GM10266 (cell line): ENCODE data around the gene GAB1.

Experiments
- DNase-seq: peaks from one replicate; pipeline ENCODE4 v3.0.0; 2012; ENCODE audit errors: extremely low spot score
- TF ChIP-seq, protein P1 (sequence below): IDR thresholded peaks from 2 replicates; pipeline ENCODE4 v1.5.1; 2012; ENCODE audit warnings: mild to moderate bottlenecking, low read depth; ENCODE audit not compliant: control insufficient read depth, insufficient read depth; ENCODE audit errors: missing control alignments

GAB1 gene

DNA sequence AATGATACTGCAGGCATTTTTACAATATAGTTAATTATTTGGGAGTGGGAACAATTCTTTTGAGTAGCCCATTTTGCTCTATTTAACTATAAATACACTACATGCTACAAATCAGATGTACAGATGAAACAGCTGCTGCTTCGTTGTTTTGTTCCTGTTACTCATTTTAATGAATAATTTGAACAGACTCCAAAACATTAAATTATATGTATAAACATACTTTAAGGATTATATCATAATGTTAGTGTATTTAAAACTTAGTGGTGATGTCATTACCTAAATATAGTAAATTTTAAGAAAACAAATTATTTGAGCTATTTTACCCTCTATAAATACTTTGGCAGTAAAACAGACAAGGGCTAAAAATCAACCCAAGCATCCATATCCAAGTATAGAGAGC is 60.7 kb downstream of the GAB1 start:
- TF ChIP-seq, protein P1, sequence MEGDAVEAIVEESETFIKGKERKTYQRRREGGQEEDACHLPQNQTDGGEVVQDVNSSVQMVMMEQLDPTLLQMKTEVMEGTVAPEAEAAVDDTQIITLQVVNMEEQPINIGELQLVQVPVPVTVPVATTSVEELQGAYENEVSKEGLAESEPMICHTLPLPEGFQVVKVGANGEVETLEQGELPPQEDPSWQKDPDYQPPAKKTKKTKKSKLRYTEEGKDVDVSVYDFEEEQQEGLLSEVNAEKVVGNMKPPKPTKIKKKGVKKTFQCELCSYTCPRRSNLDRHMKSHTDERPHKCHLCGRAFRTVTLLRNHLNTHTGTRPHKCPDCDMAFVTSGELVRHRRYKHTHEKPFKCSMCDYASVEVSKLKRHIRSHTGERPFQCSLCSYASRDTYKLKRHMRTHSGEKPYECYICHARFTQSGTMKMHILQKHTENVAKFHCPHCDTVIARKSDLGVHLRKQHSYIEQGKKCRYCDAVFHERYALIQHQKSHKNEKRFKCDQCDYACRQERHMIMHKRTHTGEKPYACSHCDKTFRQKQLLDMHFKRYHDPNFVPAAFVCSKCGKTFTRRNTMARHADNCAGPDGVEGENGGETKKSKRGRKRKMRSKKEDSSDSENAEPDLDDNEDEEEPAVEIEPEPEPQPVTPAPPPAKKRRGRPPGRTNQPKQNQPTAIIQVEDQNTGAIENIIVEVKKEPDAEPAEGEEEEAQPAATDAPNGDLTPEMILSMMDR = no peak
- DNase-seq = no peak

DNA sequence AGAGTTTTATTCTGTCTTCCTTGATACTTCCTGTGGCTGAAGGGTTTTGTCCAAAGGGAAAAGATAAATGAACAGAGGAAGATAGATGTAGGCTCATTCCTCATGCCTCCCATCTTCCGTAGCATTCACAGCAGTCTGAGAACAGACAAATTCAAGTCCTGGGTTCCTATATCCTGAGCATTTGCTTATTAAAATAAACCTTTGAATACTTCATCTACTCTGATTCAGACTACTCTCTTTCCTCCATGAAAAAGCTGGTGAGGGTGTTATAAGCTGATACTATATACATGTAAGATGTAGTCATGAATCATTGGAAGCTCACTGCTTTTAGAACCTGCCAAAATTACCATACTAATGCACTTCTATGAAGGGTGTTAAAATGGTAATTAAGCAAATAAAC is 61.2 kb downstream of the GAB1 start:
- TF ChIP-seq, protein P1 = no peak
- DNase-seq = no peak

DNA sequence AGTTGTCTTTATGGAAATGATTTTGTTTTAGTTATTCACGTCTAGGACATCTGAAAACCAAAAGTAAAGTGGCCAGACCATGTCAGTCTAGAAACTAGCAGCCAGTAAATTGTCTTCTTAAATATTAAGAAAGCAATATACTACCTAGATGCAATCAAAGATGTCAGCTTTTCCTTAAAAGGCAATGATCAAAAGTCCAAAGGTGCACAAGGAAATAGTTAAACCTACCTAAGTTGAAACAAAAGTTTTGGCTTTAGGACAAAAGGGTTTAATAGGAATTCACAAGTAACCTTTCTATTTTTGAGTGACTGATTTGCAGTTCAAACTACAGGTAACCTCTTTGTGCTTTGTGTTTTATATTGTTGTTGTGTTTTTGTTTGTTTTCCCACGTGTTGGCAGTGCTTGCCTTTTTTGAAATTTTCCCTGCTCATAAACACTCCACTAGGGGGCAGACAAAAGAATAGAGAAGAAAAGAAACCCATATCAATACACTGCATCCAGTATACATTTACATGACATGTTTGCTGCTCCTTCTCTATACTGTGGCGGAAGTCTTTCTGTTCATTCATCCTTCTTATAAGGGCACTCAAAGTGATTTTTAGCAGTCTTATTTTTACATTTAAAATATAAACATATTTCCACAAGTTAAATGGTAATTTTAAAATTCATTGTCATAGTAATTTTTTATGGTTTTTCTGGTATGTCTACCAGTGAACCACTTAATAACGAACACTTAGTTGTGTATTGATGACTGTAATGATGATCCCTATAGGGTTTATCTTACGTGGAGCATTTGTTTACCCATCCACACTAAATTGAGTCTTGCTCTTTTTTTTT is 62.7 kb downstream of the GAB1 start:
- peak; percentile 13 for DNase-seq
- TF ChIP-seq, protein P1 = peak; percentile 69

DNA sequence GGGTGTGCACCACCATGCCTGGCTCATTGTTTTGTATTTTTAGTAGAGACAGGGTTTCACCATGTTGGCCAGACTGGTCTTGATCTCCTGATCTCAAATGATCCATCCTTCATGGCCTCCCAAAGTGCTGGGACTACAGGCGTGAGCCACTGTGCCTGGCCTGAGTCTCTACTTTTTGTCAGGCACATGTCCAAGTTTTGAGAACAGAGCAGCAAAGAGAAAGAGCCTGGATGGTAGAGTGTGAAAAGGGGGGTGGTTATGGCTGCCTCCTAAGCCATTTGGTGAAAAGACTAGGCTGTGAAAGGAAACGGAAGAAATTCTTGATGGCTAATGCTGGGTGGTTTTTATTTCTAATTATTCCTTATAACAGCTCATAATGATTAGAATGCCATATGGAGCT is 63.4 kb downstream of the GAB1 start:
- TF ChIP-seq, protein P1 = no peak

DNA sequence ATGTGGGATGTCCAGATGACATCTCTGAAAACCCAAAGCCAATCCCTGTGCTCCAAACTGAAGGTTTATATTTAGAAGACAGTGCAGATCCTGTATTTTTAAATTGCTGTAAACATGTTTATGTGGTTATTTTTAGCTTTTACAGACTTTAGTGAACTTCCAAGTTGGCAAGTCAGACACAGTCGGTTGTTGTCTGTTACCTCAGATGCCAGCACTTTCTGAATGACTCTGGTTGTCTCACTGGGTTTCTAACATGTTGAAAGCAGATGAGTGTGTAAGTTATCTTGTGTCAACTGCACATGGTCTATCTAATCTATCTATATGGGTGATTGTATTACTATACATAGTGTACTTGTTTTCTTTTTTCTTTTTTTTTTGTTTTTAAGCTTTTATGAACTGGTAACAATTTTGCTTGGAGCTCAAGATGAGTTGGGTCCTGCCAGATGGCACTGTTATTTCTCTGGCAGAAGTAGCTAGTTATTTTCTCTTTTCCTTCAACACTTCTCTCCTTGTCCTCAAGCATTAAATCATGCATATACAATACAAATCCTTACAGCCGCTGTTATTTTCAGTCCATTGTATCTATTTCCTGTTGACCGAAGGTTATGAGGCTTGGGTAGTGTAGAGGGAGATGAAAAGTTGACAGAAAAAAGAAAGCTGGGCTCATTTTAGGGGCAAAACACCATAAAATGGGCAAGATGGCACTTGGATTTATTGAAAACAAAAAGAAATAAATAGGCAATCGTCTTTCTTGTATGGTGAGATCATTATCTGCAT is 66.3 kb downstream of the GAB1 start:
- DNase-seq = no peak
- TF ChIP-seq, protein P1 = no peak

More for the DNA sequence above, 63.4 kb downstream of the GAB1 start:
- no peak for DNase-seq

DNA sequence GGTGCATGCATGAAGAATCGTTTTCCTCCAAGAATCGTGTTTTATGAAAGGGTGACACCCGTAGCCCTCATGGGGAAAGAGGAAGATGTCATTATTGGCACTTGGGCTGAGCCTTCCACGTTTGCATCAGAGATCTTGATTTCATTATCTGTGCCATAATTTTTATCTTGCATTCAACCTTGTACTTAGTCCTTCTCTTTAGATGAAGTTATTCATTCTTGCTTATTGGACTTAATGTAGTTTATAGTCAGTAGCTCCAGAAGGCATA is 66.8 kb downstream of the GAB1 start:
- TF ChIP-seq, protein P1 = no peak
- DNase-seq = no peak

DNA sequence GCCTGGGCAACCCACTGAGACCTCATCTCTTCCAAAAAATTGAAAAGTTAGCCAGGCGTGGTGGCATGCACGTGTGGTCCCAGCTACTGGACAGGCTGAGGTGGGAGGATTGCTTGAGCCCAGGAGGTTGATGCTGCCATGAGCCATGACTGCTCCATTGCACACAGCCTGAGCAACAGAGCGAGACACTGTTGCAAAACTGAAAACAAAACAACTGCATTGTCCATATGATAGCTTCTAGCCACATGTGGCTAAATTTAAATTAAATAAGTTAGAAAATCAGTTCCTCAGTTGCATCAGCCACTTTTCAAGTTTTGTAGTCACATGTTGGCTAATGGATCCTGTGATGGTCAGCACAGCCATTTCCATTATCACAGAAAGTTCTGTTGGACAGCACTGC is 67.9 kb downstream of the GAB1 start:
- TF ChIP-seq, protein P1 = no peak
- DNase-seq = peak; percentile 7
